CD4-positive, alpha-beta T cell (primary cell): ENCODE measurements around the gene CREB3L1. TPM values are rescaled to one million over a fixed set of nuclear protein-coding genes. Genes with fewer than 3 reads are reported as not detected.

ENCODE experiments used
- ATAC-seq: fragments of 200-7000 bp; cut with Tn5 transposase; one replicate; pipeline ENCODE4 v1.10.0; 2022; ENCODE audit warnings: mild to moderate bottlenecking; ENCODE audit not compliant: poor library complexity
- CTCF ChIA-PET: fragments of 350-600 bp; sonication (Branson Sonifier 250); formaldehyde crosslinking; loops from one replicate; lab custom pipeline; 2021; ENCODE audit warnings: antibody characterized with exemption, inconsistent platforms; lab: Charles Lee
- POLR2A ChIA-PET: fragments of 350-600 bp; sonication (Branson Sonifier 250); formaldehyde crosslinking; loops from one replicate; lab custom pipeline; 2021; ENCODE audit warnings: antibody characterized with exemption, inconsistent platforms; lab: Charles Lee
- DNase-seq, 14 experiments: peaks; one replicate each; pipeline ENCODE4 v3.0.0-alpha.2; 2013 to 2020; ENCODE audit warnings: mixed read lengths in 2 of 14
- H3K27ac ChIP-seq, 2 donors: one replicate each; pipeline versions ENCODE4 v1.5.1 to v1.7.0; 2013; ENCODE audit warnings: low read length in 2 of 2, low read depth in 1 of 2, mild to moderate bottlenecking in 1 of 2
- H3K27me3 ChIP-seq, 2 experiments: 1 replicate in 1 of 2; 2 replicates in 1 of 2; pipeline versions ENCODE4 v1.6.1 to v1.7.0; 2013; ENCODE audit warnings: low read length in 2 of 2, control low read depth in 1 of 2, mild to moderate bottlenecking in 1 of 2, moderate library complexity in 1 of 2; ENCODE audit not compliant: insufficient read depth in 2 of 2, control insufficient read depth in 1 of 2
- H3K36me3 ChIP-seq: one replicate; pipeline ENCODE4 v1.6.1; 2013; ENCODE audit warnings: low read length, control low read depth; ENCODE audit not compliant: insufficient read depth
- H3K4me1 ChIP-seq: one replicate; pipeline ENCODE4 v1.6.1; 2013; ENCODE audit warnings: low read length, control low read depth; ENCODE audit not compliant: insufficient read depth
- H3K4me3 ChIP-seq: one replicate; pipeline ENCODE4 v1.5.1; 2013; ENCODE audit warnings: mild to moderate bottlenecking, low read length, moderate library complexity
- H3K9me3 ChIP-seq, 2 experiments: 1 replicate in 1 of 2; 2 replicates in 1 of 2; pipeline versions ENCODE4 v1.6.1 to v1.7.0; 2013; ENCODE audit warnings: low read length in 2 of 2, mild to moderate bottlenecking in 2 of 2, control low read depth in 1 of 2, moderate library complexity in 1 of 2; ENCODE audit not compliant: control insufficient read depth in 1 of 2, insufficient read depth in 1 of 2
- H3K27ac Mint-ChIP-seq: one replicate; pipeline ENCODE4 v1.8.0; 2020; ENCODE audit warnings: mixed read lengths
- H3K27me3 Mint-ChIP-seq: one replicate; pipeline ENCODE4 v1.8.0; 2021; ENCODE audit warnings: mixed read lengths
- H3K36me3 Mint-ChIP-seq: one replicate; pipeline ENCODE4 v1.8.0; 2021; ENCODE audit warnings: low read depth, mixed read lengths
- H3K4me1 Mint-ChIP-seq: one replicate; pipeline ENCODE4 v1.8.0; 2021; ENCODE audit warnings: low read depth, mixed read lengths
- H3K4me3 Mint-ChIP-seq: one replicate; pipeline ENCODE4 v1.8.0; 2020; ENCODE audit warnings: mild to moderate bottlenecking, mixed read lengths
- H3K9me3 Mint-ChIP-seq: one replicate; pipeline ENCODE4 v1.8.0; 2020; ENCODE audit warnings: mixed read lengths
- intact Hi-C, 2 experiments: fragments of 100-400 bp; cut with DNase I in 1 of 2; cut with micrococcal nuclease in 1 of 2; formaldehyde crosslinking; loops; one replicate each; pipeline versions ENCODE4 v1.15.1 to v1.9.0; 2023 to 2025; cut with DNase I, micrococcal nuclease
- total RNA-seq, 174 experiments: library from RNA in 2 of 174; stranded (reverse) in 2 of 174; gene quantifications; one replicate each; pipeline ENCODE4 v1.2.3 and lab custom pipeline; 2021 to 2026
- TF ChIP-seq, protein P1 (sequence below): fragments of 200-600 bp; IDR thresholded peaks from one replicate; pipeline ENCODE4 v1.8.0; 2022; ENCODE audit warnings: antibody characterized with exemption, mild to moderate bottlenecking

CREB3L1 gene
- total RNA-seq, 2 experiments from 2014 or later: not detected

DNA sequence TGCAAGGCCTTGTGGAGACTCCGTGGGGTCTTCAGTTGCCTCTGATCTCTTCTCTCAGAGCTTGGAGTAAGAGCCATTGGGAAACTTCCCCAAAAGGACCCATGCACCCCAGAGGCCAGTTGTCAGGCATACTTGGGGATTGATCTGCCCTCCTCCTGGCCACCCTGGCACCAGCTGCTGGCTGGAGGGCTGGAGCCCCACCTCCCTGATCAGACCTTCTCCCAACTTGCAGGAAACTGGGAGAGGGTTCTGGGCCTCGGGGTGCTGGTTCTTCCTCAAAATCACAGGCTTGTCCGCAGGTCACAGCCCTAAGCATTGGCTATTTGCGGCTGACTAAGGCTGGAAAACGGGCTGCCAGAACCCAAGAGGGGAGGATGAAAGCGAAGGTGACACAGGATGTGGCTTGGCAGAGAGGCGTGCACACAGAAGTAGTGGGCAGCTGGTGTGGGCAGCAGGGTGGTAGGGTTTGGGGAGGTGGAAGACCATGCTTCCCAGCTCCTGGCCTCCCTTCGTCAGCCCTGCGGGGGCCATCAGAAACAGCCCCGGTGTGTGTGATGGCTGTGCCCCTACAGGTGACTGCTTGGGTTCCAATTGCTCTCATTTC is 68.5 kb downstream of the CREB3L1 start:
- peak overlapping the region; percentile 88 for H3K4me3 Mint-ChIP-seq
- Histone ChIP-seq H3K4me3 (peak overlapping the region; percentile 61), H3K4me1 (peaks cover 85% of the 10 kb centered on the region), H3K9me3 (no peaks in the 10 kb centered on the region), H3K36me3 (peaks cover 7% of the 10 kb centered on the region), H3K27me3 (no peaks in the 10 kb centered on the region), H3K27ac (peak overlapping the region; percentile 36 to 51)
- H3K4me1 Mint-ChIP-seq: peaks cover 84% of the 10 kb centered on the region
- DNase-seq: peak in 4 of 14 experiments; percentile 19 to 67 (median 52)
- peak overlapping the region; percentile 80 for H3K27ac Mint-ChIP-seq
- no peaks in the 10 kb centered on the region for H3K9me3 Mint-ChIP-seq
- ChIA-PET POLR2A (interaction anchor here (1.1 to 14.3 kb wide), 5 partner anchors 13 to 214 kb away, joined by 3 to 266 read pairs (median 3); no protein-coding TSS in a partner anchor), CTCF (interaction anchor here (1.5 to 5.2 kb wide), 6 partner anchors 12 to 37 kb away, joined by 3 to 34 read pairs (median 9); no protein-coding TSS in a partner anchor)
- peaks cover 23% of the 10 kb centered on the region for H3K36me3 Mint-ChIP-seq
- ATAC-seq: no peak
- no peaks in the 10 kb centered on the region for H3K27me3 Mint-ChIP-seq
- intact Hi-C loops: loop anchor here (1.0 to 10.0 kb wide), 4 partner anchors 13 to 224 kb away; partner anchors contain the start of gene PHF21A (in 1 of the 2)
- TF ChIP-seq, protein P1, sequence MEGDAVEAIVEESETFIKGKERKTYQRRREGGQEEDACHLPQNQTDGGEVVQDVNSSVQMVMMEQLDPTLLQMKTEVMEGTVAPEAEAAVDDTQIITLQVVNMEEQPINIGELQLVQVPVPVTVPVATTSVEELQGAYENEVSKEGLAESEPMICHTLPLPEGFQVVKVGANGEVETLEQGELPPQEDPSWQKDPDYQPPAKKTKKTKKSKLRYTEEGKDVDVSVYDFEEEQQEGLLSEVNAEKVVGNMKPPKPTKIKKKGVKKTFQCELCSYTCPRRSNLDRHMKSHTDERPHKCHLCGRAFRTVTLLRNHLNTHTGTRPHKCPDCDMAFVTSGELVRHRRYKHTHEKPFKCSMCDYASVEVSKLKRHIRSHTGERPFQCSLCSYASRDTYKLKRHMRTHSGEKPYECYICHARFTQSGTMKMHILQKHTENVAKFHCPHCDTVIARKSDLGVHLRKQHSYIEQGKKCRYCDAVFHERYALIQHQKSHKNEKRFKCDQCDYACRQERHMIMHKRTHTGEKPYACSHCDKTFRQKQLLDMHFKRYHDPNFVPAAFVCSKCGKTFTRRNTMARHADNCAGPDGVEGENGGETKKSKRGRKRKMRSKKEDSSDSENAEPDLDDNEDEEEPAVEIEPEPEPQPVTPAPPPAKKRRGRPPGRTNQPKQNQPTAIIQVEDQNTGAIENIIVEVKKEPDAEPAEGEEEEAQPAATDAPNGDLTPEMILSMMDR: no peak

DNA sequence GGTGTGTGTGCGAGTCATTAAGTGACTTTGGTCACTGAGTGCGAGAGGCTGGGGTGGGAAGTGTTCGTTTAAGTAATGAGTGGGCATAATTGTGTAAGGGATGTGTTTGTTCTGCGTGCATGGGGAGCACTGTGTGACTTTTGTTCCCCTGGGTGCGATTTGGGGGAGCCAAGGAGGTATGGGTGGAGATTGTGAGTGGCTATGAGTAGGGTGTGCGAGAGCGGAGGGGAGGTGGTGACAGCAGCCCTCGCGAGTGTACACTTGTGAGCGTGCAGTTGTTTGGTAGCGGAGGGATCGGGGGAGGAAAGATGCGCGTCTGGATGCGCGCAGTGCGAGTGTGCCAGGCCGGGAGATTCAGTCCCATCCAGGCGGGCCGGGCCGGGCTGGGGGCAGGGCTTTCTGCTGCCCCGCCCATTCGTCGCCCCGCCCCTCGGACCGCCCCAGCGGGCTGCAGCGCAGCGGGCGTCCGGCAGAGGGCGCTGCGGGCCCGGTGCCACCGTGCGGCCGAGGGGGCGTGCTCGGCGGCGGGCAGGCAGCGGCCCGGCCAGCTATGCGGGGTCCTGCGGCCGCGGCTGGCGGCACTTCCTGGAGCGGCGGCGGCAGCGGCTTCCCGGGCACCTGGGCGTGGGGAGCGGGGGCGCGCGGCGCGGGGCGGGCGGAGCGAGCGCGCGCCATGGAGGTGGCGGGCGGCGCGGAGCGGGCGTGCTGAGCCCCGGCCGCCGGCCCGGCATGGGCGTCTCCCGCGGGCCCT is 69.6 kb downstream of the CREB3L1 start, which contains the start of gene DGKZ:
Gene DGKZ, plus strand, starts transcription at position 578 of the 751 bp plus-strand sequence. CDS start 197 bp downstream, outside the sequence.
- CTCF ChIA-PET: interaction anchor here (0.6 to 5.2 kb wide), 14 partner anchors 9 to 259 kb away, joined by 3 to 34 read pairs (median 7); no protein-coding TSS in a partner anchor
- H3K27ac ChIP-seq: peak within 1 kb of the TSS; percentile 44 to 73
- POLR2A ChIA-PET: interaction anchor here (1.0 to 14.3 kb wide), 6 partner anchors 11 to 247 kb away, joined by 3 to 266 read pairs (median 7); partner anchors contain the start of gene AMBRA1
- Mint-ChIP-seq H3K4me1 (peaks cover 83% of the 10 kb centered on the region), H3K27ac (peak within 1 kb of the TSS; percentile 89), H3K4me3 (peak within 1 kb of the TSS; percentile 95), H3K9me3 (no peaks in the 10 kb centered on the region), H3K27me3 (no peaks in the 10 kb centered on the region), H3K36me3 (peaks cover 25% of the 10 kb centered on the region)
- H3K27me3 ChIP-seq: no peaks in the 10 kb centered on the region
- H3K9me3 ChIP-seq: no peaks in the 10 kb centered on the region
- DNase-seq (peak; percentile 77 to 97 (median 88)), ATAC-seq (peak; percentile 77)
- H3K36me3 ChIP-seq: peaks cover 13% of the 10 kb centered on the region
- H3K4me3 ChIP-seq: peak within 1 kb of the TSS; percentile 99
- peaks cover 86% of the 10 kb centered on the region for H3K4me1 ChIP-seq
- TF ChIP-seq, protein P1: peak; percentile 34
- intact Hi-C loops: loop anchor here (1.0 to 10.0 kb wide), 5 partner anchors 14 to 225 kb away; partner anchors contain the start of gene PHF21A (in 1 of the 2)
